Measurements from ENCODE around the gene AKT1S1.

Gene AKT1S1

DNA sequence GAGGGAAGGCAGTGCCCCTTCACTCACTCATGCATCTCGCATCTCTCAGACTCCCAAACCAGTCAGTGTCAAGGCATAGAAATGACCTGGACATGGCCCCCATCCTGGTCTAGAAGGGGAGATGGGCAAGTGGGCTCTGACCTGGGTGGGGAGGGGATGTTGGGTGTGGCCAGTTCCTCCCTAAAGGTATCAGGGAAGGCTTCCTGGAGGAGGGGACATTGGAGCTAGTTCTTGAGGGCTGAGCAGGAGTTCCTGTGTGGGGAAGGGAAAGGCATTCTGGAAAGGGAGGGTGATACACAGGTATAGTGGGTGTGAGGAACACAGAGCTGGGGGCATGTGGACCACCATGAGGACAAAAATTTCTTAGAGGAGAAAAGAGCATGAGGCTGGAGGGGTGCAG, 15.6 kb upstream of the AKT1S1 start:
- no peak for DNase-seq (ENCODE audit: extremely low read depth, low read depth)
- no peak for TF ChIP-seq CTCF (IDR thresholded peaks at IDR 0.05; ENCODE audit: low read depth, low read length, missing control alignments)
- no peak overlapping the region for H3K4me3 ChIP-seq (replicated peaks; ENCODE audit: low read depth, low read length)

- no peak for DNase-seq (ENCODE audit: extremely low read depth, low read depth)
- TF ChIP-seq CTCF (IDR thresholded peaks at IDR 0.05; ENCODE audit: low read depth, low read length, missing control alignments): no peak
- H3K4me3 ChIP-seq (replicated peaks; ENCODE audit: low read depth, low read length): no peak overlapping the region
These were observed 14.2 kb upstream of the AKT1S1 start for GRCh38 chr19:49891393-49891792.

- TF ChIP-seq CTCF (IDR thresholded peaks at IDR 0.05; ENCODE audit: low read depth, low read length, missing control alignments): no peak
- H3K4me3 ChIP-seq (replicated peaks; ENCODE audit: low read depth, low read length): no peak overlapping the region
- DNase-seq (ENCODE audit: extremely low read depth, low read depth): no peak
These were observed 13.5 kb upstream of the AKT1S1 start for GRCh38 chr19:49890349-49891311.

DNA sequence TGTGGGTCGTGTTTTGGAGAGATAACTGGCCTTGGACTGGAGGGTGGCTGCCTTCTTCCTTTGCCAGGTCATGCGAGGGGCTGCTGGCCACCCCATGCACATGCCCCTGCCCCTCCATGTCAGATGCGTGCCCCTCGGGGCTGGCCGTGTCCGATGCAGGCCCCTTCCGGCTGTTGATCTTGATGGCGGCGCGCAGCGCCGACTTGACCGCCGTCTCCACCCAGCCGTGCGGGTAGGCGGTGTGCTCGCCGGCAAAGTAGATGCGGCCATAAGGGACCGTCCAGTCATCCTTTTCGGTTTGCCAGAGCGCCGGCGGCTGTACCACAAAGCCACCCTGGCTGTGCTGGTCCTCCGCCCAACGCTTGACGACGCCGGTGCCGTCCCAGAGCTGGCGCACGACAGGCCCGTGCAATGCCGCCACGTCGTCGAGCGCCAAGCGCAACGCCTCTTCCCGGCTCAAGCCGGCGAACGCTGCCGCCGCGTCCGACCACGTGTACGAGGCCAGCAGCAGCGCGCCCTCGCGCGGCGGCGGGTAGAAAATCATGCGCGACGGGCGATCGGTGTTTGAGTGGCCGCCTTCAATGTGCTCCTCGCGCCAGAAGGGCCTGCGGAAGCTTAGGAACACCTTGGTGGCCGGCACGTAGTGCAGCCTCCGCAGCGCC, 12.7 kb upstream of the AKT1S1 start:
- no peak overlapping the region for H3K4me3 ChIP-seq (replicated peaks; ENCODE audit: low read depth, low read length)
- no peak for DNase-seq (ENCODE audit: extremely low read depth, low read depth)
- TF ChIP-seq CTCF (IDR thresholded peaks at IDR 0.05; ENCODE audit: low read depth, low read length, missing control alignments): peak; percentile 66

GRCh38 chr19:49889038-49889686, 12.0 kb upstream of the AKT1S1 start:
- no peak overlapping the region for H3K4me3 ChIP-seq (replicated peaks; ENCODE audit: low read depth, low read length)
- TF ChIP-seq CTCF (IDR thresholded peaks at IDR 0.05; ENCODE audit: low read depth, low read length, missing control alignments): no peak
- no peak for DNase-seq (ENCODE audit: extremely low read depth, low read depth)

DNA sequence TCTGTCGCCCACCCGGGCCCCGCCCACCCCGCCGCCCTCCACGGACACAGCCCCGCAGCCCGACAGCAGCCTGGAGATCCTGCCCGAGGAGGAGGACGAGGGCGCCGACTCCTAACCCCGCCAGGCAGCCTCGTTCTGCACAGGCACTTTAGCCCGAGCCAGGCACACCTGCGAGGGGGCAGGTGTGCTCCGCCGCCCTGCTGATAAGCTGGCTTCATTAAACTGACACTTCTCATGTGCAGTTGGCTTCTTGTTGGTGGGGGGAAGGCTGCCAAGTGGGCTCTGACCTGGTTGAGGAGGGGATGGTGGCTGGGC, 11.3 kb upstream of the AKT1S1 start:
- DNase-seq (ENCODE audit: extremely low read depth, low read depth): no peak
- no peak for TF ChIP-seq CTCF (IDR thresholded peaks at IDR 0.05; ENCODE audit: low read depth, low read length, missing control alignments)
- no peak overlapping the region for H3K4me3 ChIP-seq (replicated peaks; ENCODE audit: low read depth, low read length)
